GM18909 (cell line): ENCODE data around the gene SMURF2.

ENCODE experiments used
- ATAC-seq: cut with Tn5 transposase; IDR thresholded peaks from one replicate; pipeline ENCODE4 v1.9.1; 2021; ENCODE audit warnings: mild to moderate bottlenecking; ENCODE audit not compliant: unreplicated experiment, poor library complexity

Gene SMURF2

GRCh38 chr17:64547319-64547718 lies 114.8 kb downstream of the SMURF2 start:
- no peak for ATAC-seq

- ATAC-seq, result no peak
These were observed 115.4 kb downstream of the SMURF2 start for GRCh38 chr17:64546716-64547115.

- ATAC-seq, result no peak
These were observed 117.4 kb downstream of the SMURF2 start for GRCh38 chr17:64544742-64545141.

- ATAC-seq, result no peak
These were observed 121.9 kb downstream of the SMURF2 start for GRCh38 chr17:64540118-64540776.

- ATAC-seq, result no peak
These were observed 123.5 kb downstream of the SMURF2 start for GRCh38 chr17:64538508-64539130.

- no peak for ATAC-seq
These were observed 124.6 kb downstream of the SMURF2 start for GRCh38 chr17:64537488-64537887.

- ATAC-seq, result no peak
These were observed 125.2 kb downstream of the SMURF2 start for GRCh38 chr17:64536913-64537312.

GRCh38 chr17:64535357-64535756 lies 126.8 kb downstream of the SMURF2 start:
- ATAC-seq, result no peak

GRCh38 chr17:64534187-64534586 lies 127.9 kb downstream of the SMURF2 start:
- no peak for ATAC-seq

GRCh38 chr17:64533784-64534183 lies 128.3 kb downstream of the SMURF2 start:
- ATAC-seq, result no peak

GRCh38 chr17:64532409-64532808 lies 129.7 kb downstream of the SMURF2 start:
- ATAC-seq, result no peak

- no peak for ATAC-seq
These were observed 130.1 kb downstream of the SMURF2 start for GRCh38 chr17:64531955-64532371.

GRCh38 chr17:64529221-64529620 lies 132.9 kb downstream of the SMURF2 start:
- no peak for ATAC-seq

- no peak for ATAC-seq
These were observed 134.2 kb downstream of the SMURF2 start for GRCh38 chr17:64527914-64528313.

GRCh38 chr17:64520359-64520758 lies 141.7 kb downstream of the SMURF2 start:
- no peak for ATAC-seq

GRCh38 chr17:64519601-64520000 lies 142.5 kb downstream of the SMURF2 start:
- ATAC-seq, result no peak

GRCh38 chr17:64515829-64516228 lies 146.3 kb downstream of the SMURF2 start:
- ATAC-seq, result no peak

GRCh38 chr17:64515419-64515818 lies 146.7 kb downstream of the SMURF2 start:
- ATAC-seq, result no peak

- ATAC-seq, result no peak
These were observed 152.9 kb downstream of the SMURF2 start for GRCh38 chr17:64509179-64509578.

GRCh38 chr17:64508683-64509082 lies 153.4 kb downstream of the SMURF2 start:
- ATAC-seq, result no peak

- ATAC-seq, result peak; percentile 23
These were observed 154.7 kb downstream of the SMURF2 start for GRCh38 chr17:64507413-64507782.
